HG02678 (cell line): Measurements from ENCODE around the gene KATNIP.
"Not testable (repeated sequence)": the region's sequence is repeated elsewhere in the genome, so short reads cannot be mapped to it uniquely, and the experiment has no call there.

Source experiments
- ATAC-seq: cut with Tn5 transposase; IDR thresholded peaks from one replicate; pipeline ENCODE4 v1.9.1; 2021; ENCODE audit warnings: mild to moderate bottlenecking, moderate library complexity; ENCODE audit not compliant: unreplicated experiment

KATNIP gene

GRCh38 chr16:27531826-27532800 lies 17.8 kb upstream of the KATNIP start:
- ATAC-seq, result no peak

- no peak for ATAC-seq
Observed at GRCh38 chr16:27534256-27534655, 15.7 kb upstream of the KATNIP start.

- ATAC-seq, result no peak
Observed at GRCh38 chr16:27538528-27538927, 11.4 kb upstream of the KATNIP start.

- ATAC-seq, result no peak
Observed at GRCh38 chr16:27539120-27539519, 10.8 kb upstream of the KATNIP start.

GRCh38 chr16:27539636-27540035 lies 10.3 kb upstream of the KATNIP start:
- no peak for ATAC-seq

GRCh38 chr16:27543801-27544200 lies 6.1 kb upstream of the KATNIP start:
- no peak for ATAC-seq

GRCh38 chr16:27544671-27545070 lies 5.3 kb upstream of the KATNIP start:
- no peak for ATAC-seq

GRCh38 chr16:27547134-27547533 lies 2.8 kb upstream of the KATNIP start:
- ATAC-seq, result no peak

- ATAC-seq, result no peak
Observed at GRCh38 chr16:27547851-27548250, 2.1 kb upstream of the KATNIP start.

- ATAC-seq, result peak; percentile 12
Observed at GRCh38 chr16:27549464-27549745, 539 bp upstream of the KATNIP start.

- no peak for ATAC-seq
Observed at GRCh38 chr16:27550582-27550920, 607 bp downstream of the KATNIP start.

GRCh38 chr16:27551036-27551435 lies 1.1 kb downstream of the KATNIP start:
- ATAC-seq, result no peak

- no peak for ATAC-seq
Observed at GRCh38 chr16:27556471-27556870, 6.5 kb downstream of the KATNIP start.

- no peak for ATAC-seq
Observed at GRCh38 chr16:27558434-27558833, 8.5 kb downstream of the KATNIP start.

GRCh38 chr16:27558932-27559331 lies 9.0 kb downstream of the KATNIP start:
- no peak for ATAC-seq

GRCh38 chr16:27561216-27561615 lies 11.3 kb downstream of the KATNIP start:
- no peak for ATAC-seq

- ATAC-seq, result no peak
Observed at GRCh38 chr16:27564224-27564623, 14.3 kb downstream of the KATNIP start.

- ATAC-seq, result no peak
Observed at GRCh38 chr16:27566417-27566816, 16.5 kb downstream of the KATNIP start.

GRCh38 chr16:27568077-27568476 lies 18.1 kb downstream of the KATNIP start:
- no peak for ATAC-seq

- ATAC-seq, result not testable (repeated sequence)
Observed at GRCh38 chr16:27570986-27571385, 21.0 kb downstream of the KATNIP start.

GRCh38 chr16:27571433-27572326 lies 21.7 kb downstream of the KATNIP start:
- ATAC-seq, result no peak

- no peak for ATAC-seq
Observed at GRCh38 chr16:27572711-27573110, 22.8 kb downstream of the KATNIP start.
